GM19324 (cell line): ENCODE results near the gene ZNF77.
A peak's percentile ranks its signal among the peaks of the same experiment; 100 is the strongest.
"Not testable (repeated sequence)": the region's sequence is repeated elsewhere in the genome, so short reads cannot be mapped to it uniquely, and the experiment has no call there.

Experiments
- ATAC-seq: cut with Tn5 transposase; IDR thresholded peaks from one replicate; pipeline ENCODE4 v1.9.1; 2021; ENCODE audit warnings: mild to moderate bottlenecking, moderate library complexity; ENCODE audit not compliant: unreplicated experiment, low FRiP score

Gene ZNF77

GRCh38 chr19:2973229-2973628 is 28.5 kb upstream of the ZNF77 start:
- no peak for ATAC-seq

GRCh38 chr19:2970201-2970835 is 25.5 kb upstream of the ZNF77 start:
- ATAC-seq = no peak

GRCh38 chr19:2969104-2969504 is 24.3 kb upstream of the ZNF77 start:
- ATAC-seq = no peak

- no peak for ATAC-seq
Observed at GRCh38 chr19:2967972-2968371, 23.2 kb upstream of the ZNF77 start.

- no peak for ATAC-seq
Observed at GRCh38 chr19:2964874-2965273, 20.1 kb upstream of the ZNF77 start.

- ATAC-seq = not testable (repeated sequence)
Observed at GRCh38 chr19:2963631-2964030, 18.9 kb upstream of the ZNF77 start.

GRCh38 chr19:2963122-2963521 is 18.4 kb upstream of the ZNF77 start:
- no peak for ATAC-seq

GRCh38 chr19:2962018-2962670 is 17.4 kb upstream of the ZNF77 start:
- no peak for ATAC-seq

GRCh38 chr19:2960120-2960519 is 15.3 kb upstream of the ZNF77 start:
- no peak for ATAC-seq

GRCh38 chr19:2957160-2957559 is 12.4 kb upstream of the ZNF77 start:
- no peak for ATAC-seq

- no peak for ATAC-seq
Observed at GRCh38 chr19:2952953-2953481, 8.2 kb upstream of the ZNF77 start.

- peak; percentile 96 for ATAC-seq
Observed at GRCh38 chr19:2950286-2951124, 5.7 kb upstream of the ZNF77 start.

GRCh38 chr19:2949939-2950285 is 5.1 kb upstream of the ZNF77 start:
- ATAC-seq = peak; percentile 6

- ATAC-seq = no peak
Observed at GRCh38 chr19:2945575-2946184, 909 bp upstream of the ZNF77 start.

- no peak for ATAC-seq
Observed at GRCh38 chr19:2944403-2944774, 382 bp downstream of the ZNF77 start.

GRCh38 chr19:2942928-2943640 is 1.7 kb downstream of the ZNF77 start:
- no peak for ATAC-seq

- ATAC-seq = not testable (repeated sequence)
Observed at GRCh38 chr19:2935863-2936262, 8.9 kb downstream of the ZNF77 start.

- ATAC-seq = no peak
Observed at GRCh38 chr19:2933490-2933910, 11.3 kb downstream of the ZNF77 start.

GRCh38 chr19:2927032-2927430 is 17.7 kb downstream of the ZNF77 start:
- no peak for ATAC-seq

- ATAC-seq = no peak
Observed at GRCh38 chr19:2926341-2927031, 18.3 kb downstream of the ZNF77 start.
